CD14-positive monocyte (primary cell): ENCODE results near the gene HERC2. TPM values are rescaled to one million over a fixed set of nuclear protein-coding genes. Genes with fewer than 3 reads are reported as not detected.
"Not testable (repeated sequence)": the region's sequence is repeated elsewhere in the genome, so short reads cannot be mapped to it uniquely, and the experiment has no call there.

Experiments
- DNase-seq, 3 donors: peaks; one replicate each; pipeline ENCODE4 v3.0.0-alpha.2; 2011 to 2022
- H2AFZ ChIP-seq: 2 replicates; pipeline ENCODE4 v1.6.0; 2012; ENCODE audit warnings: mild to moderate bottlenecking, low read depth, low read length, inconsistent platforms; ENCODE audit not compliant: insufficient read depth, poor library complexity, severe bottlenecking
- H3K27ac ChIP-seq, 2 donors: 1 replicate in 1 of 2; 2 replicates in 1 of 2; pipeline ENCODE4 v1.5.1; 2012 to 2013; ENCODE audit warnings: low read length in 2 of 2, control low read depth in 1 of 2, inconsistent platforms in 1 of 2, low read depth in 1 of 2, mild to moderate bottlenecking in 1 of 2
- H3K27me3 ChIP-seq, 2 donors: one replicate each; pipeline versions ENCODE4 v1.6.0 to v1.6.1; 2011 to 2013; ENCODE audit warnings: low read length in 2 of 2; ENCODE audit not compliant: control insufficient read depth in 2 of 2, insufficient read depth in 2 of 2
- H3K36me3 ChIP-seq, 2 donors: replicated peaks in 1 of 2; 1 replicate in 1 of 2; 2 replicates in 1 of 2; pipeline versions ENCODE4 v1.5.1 to v1.6.1; 2012 to 2013; ENCODE audit warnings: low read length in 2 of 2, control low read depth in 1 of 2, inconsistent platforms in 1 of 2, mild to moderate bottlenecking in 1 of 2; ENCODE audit not compliant: insufficient read depth in 2 of 2, control insufficient read depth in 1 of 2
- H3K4me1 ChIP-seq, 2 donors: 1 replicate in 1 of 2; 2 replicates in 1 of 2; pipeline versions ENCODE4 v1.5.1 to v1.6.1; 2012 to 2013; ENCODE audit warnings: low read length in 2 of 2, control low read depth in 1 of 2, inconsistent platforms in 1 of 2, mild to moderate bottlenecking in 1 of 2, moderate library complexity in 1 of 2; ENCODE audit not compliant: insufficient read depth in 2 of 2, control insufficient read depth in 1 of 2
- H3K4me2 ChIP-seq: replicated peaks from 2 replicates; pipeline ENCODE3; 2012; ENCODE audit warnings: low read length, moderate library complexity, mild to moderate bottlenecking; ENCODE audit not compliant: poor library complexity, severe bottlenecking; ENCODE audit errors: extremely low read depth
- H3K4me3 ChIP-seq, 3 experiments: fragments of 200-600 bp in 1 of 3; sonication (generic) in 1 of 3; replicated peaks in 1 of 3; 1 replicate in 2 of 3; 2 replicates in 1 of 3; pipeline ENCODE4 v1.5.1; 2011 to 2013; ENCODE audit warnings: low read length in 3 of 3, mild to moderate bottlenecking in 3 of 3, control low read depth in 2 of 3, low read depth in 2 of 3, inconsistent platforms in 1 of 3, moderate library complexity in 1 of 3
- H3K79me2 ChIP-seq: 2 replicates; pipeline ENCODE4 v1.6.0; 2012; ENCODE audit warnings: mild to moderate bottlenecking, control low read depth, inconsistent platforms, low read length, moderate library complexity; ENCODE audit not compliant: insufficient read depth
- H3K9ac ChIP-seq: 2 replicates; pipeline ENCODE4 v1.6.0; 2017; ENCODE audit warnings: low read length, mild to moderate bottlenecking; ENCODE audit not compliant: insufficient read depth, poor library complexity, severe bottlenecking
- H3K9me3 ChIP-seq, 2 donors: replicated peaks in 1 of 2; 1 replicate in 1 of 2; 2 replicates in 1 of 2; pipeline versions ENCODE4 v1.5.1 to v1.6.1; 2012 to 2013; ENCODE audit warnings: low read length in 2 of 2, control low read depth in 1 of 2; ENCODE audit not compliant: control insufficient read depth in 1 of 2, insufficient read depth in 1 of 2
- H4K20me1 ChIP-seq: 2 replicates; pipeline ENCODE4 v1.6.0; 2012; ENCODE audit warnings: mild to moderate bottlenecking, low read length, control low read depth, moderate library complexity; ENCODE audit not compliant: insufficient read depth
- H3K27ac Mint-ChIP-seq, 7 donors: one replicate each; pipeline ENCODE4 v1.8.0; 2020; ENCODE audit warnings: mild to moderate bottlenecking in 7 of 7, mixed read lengths in 7 of 7, moderate library complexity in 6 of 7, inconsistent platforms in 2 of 7
- H3K27me3 Mint-ChIP-seq, 3 donors: one replicate each; pipeline ENCODE4 v1.8.0; 2021 to 2022; ENCODE audit warnings: low read depth in 3 of 3, mild to moderate bottlenecking in 3 of 3, mixed read lengths in 3 of 3, moderate library complexity in 3 of 3, inconsistent platforms in 1 of 3
- H3K36me3 Mint-ChIP-seq, 2 donors: one replicate each; pipeline ENCODE4 v1.8.0; 2020; ENCODE audit warnings: mixed read lengths in 2 of 2, inconsistent platforms in 1 of 2, mild to moderate bottlenecking in 1 of 2
- H3K4me1 Mint-ChIP-seq: one replicate; pipeline ENCODE4 v1.8.0; 2020; ENCODE audit warnings: mild to moderate bottlenecking, mixed read lengths
- H3K4me3 Mint-ChIP-seq, 2 donors: one replicate each; pipeline ENCODE4 v1.8.0; 2020; ENCODE audit warnings: mild to moderate bottlenecking in 2 of 2, mixed read lengths in 2 of 2, moderate library complexity in 1 of 2
- H3K9me3 Mint-ChIP-seq, 7 donors: one replicate each; pipeline ENCODE4 v1.8.0; 2020 to 2022; ENCODE audit warnings: mixed read lengths in 7 of 7, mild to moderate bottlenecking in 6 of 7, moderate library complexity in 6 of 7, inconsistent platforms in 2 of 7
- CTCF ChIP-seq: fragments of 200-600 bp; IDR thresholded peaks from one replicate; pipeline ENCODE4 v1.8.0; 2022; ENCODE audit warnings: antibody characterized with exemption, mild to moderate bottlenecking
- WGBS: methylation state at CpG from one replicate; pipeline ENCODE4 v1.1.5; 2013; ENCODE audit warnings: missing lambda C conversion rate; ENCODE audit not compliant: insufficient coverage; 5-methylcytosine and 5-hydroxymethylcytosine counted together
- intact Hi-C, 2 donors: fragments of 100-400 bp; cut with micrococcal nuclease; formaldehyde crosslinking; loops; one replicate each; pipeline versions ENCODE4 v1.15.0 to v1.15.1; 2023
- polyA plus RNA-seq, 3 donors: library from polyadenylated mRNA; depleted of rRNA in 1 of 3; unstranded in 2 of 3; stranded (reverse) in 1 of 3; fragments of 300-500 nt in 2 of 3; fragments of >200 nt in 1 of 3; fragmentation: Illumina TruSeq in 2 of 3; gene quantifications; 1 replicate in 2 of 3; 2 replicates in 1 of 3; pipeline ENCODE4 v1.2.3, GENCODE V29; 2012 to 2021

Gene HERC2
- polyA plus RNA-seq, 3 donors = 3.1 to 9.0 (median 4.7) TPM

GRCh38 chr15:28228990-28229640 is 92.9 kb downstream of the HERC2 start:
- H3K27ac ChIP-seq, H3K4me3 ChIP-seq, H3K4me1 ChIP-seq, H4K20me1 ChIP-seq, H3K4me1 Mint-ChIP-seq, H3K79me2 ChIP-seq, H3K9ac ChIP-seq, intact Hi-C loops, H3K27me3 Mint-ChIP-seq, H3K4me2 ChIP-seq, H3K4me3 Mint-ChIP-seq, H2AFZ ChIP-seq, H3K9me3 ChIP-seq, DNase-seq, H3K27ac Mint-ChIP-seq, H3K27me3 ChIP-seq, H3K9me3 Mint-ChIP-seq: not testable (repeated sequence)
- peaks cover 60 to 71% of the 10 kb centered on the region in 2 donors for H3K36me3 Mint-ChIP-seq
- H3K36me3 ChIP-seq = peaks cover 12 to 25% of the 10 kb centered on the region in 2 donors
- WGBS = no CpG with 5 or more reads among the region's 9 CpGs

- H3K79me2 ChIP-seq = no peaks in the 10 kb centered on the region
- Mint-ChIP-seq H3K4me3 (no peak overlapping the region), H3K36me3 (peaks cover 56 to 69% of the 10 kb centered on the region in 2 donors), H3K4me1 (no peaks in the 10 kb centered on the region), H3K27ac (no peak overlapping the region), H3K9me3 (peaks cover 0 to 2% (median 0%) of the 10 kb centered on the region in 7 donors), H3K27me3 (no peaks in the 10 kb centered on the region)
- H3K4me3 ChIP-seq = no peak overlapping the region
- H3K36me3 ChIP-seq = peaks cover 9 to 25% of the 10 kb centered on the region in 2 donors
- WGBS = 97% methylated on average over 7 of the region's 18 CpGs
- H2AFZ ChIP-seq = no peak overlapping the region
- no peak overlapping the region for H3K9ac ChIP-seq
- no peaks in the 10 kb centered on the region for H3K27me3 ChIP-seq
- H4K20me1 ChIP-seq = no peaks in the 10 kb centered on the region
- no peaks in the 10 kb centered on the region for H3K9me3 ChIP-seq
- H3K27ac ChIP-seq = no peak overlapping the region
- no peak overlapping the region for H3K4me2 ChIP-seq
- no peak for TF ChIP-seq CTCF
- no peaks in the 10 kb centered on the region for H3K4me1 ChIP-seq
- intact Hi-C loops = no loop called here
- DNase-seq = no peak
Measured at GRCh38 chr15:28228096-28228495, 93.9 kb downstream of the HERC2 start.

GRCh38 chr15:28227303-28227702 is 94.7 kb downstream of the HERC2 start:
- DNase-seq, H3K9me3 Mint-ChIP-seq, H3K4me2 ChIP-seq, intact Hi-C loops, H3K4me3 ChIP-seq, H3K4me1 ChIP-seq, H3K4me1 Mint-ChIP-seq, H3K27ac ChIP-seq, H3K27me3 ChIP-seq, H3K27me3 Mint-ChIP-seq, H3K79me2 ChIP-seq, H3K27ac Mint-ChIP-seq, H3K9ac ChIP-seq, H4K20me1 ChIP-seq, H2AFZ ChIP-seq, H3K4me3 Mint-ChIP-seq, H3K9me3 ChIP-seq: not testable (repeated sequence)
- peaks cover 54 to 66% of the 10 kb centered on the region in 2 donors for H3K36me3 Mint-ChIP-seq
- H3K36me3 ChIP-seq = peaks cover 13 to 25% of the 10 kb centered on the region in 2 donors
- no CpG with 5 or more reads among the region's 1 CpG for WGBS

- WGBS = 83% methylated on average over 7 of the region's 7 CpGs
Measured at GRCh38 chr15:28222612-28223011, 99.4 kb downstream of the HERC2 start.

More at GRCh38 chr15:28222612-28223011, 99.4 kb downstream of the HERC2 start:
- DNase-seq, H3K4me1 Mint-ChIP-seq, H3K4me2 ChIP-seq, H3K4me3 Mint-ChIP-seq, H3K27me3 Mint-ChIP-seq, H3K9me3 Mint-ChIP-seq, H4K20me1 ChIP-seq, H3K9me3 ChIP-seq, H3K4me1 ChIP-seq, H3K27ac Mint-ChIP-seq, intact Hi-C loops, H3K9ac ChIP-seq, H3K27me3 ChIP-seq, H3K79me2 ChIP-seq, H3K27ac ChIP-seq, H2AFZ ChIP-seq, H3K4me3 ChIP-seq: not testable (repeated sequence)
- H3K36me3 ChIP-seq = peaks cover 24 to 34% of the 10 kb centered on the region in 2 donors
- peaks cover 54 to 70% of the 10 kb centered on the region in 2 donors for H3K36me3 Mint-ChIP-seq
